GM12878 (cell line): Measurements from ENCODE around the gene SHISA9. TPM values are rescaled to one million over a fixed set of nuclear protein-coding genes. Genes with fewer than 3 reads are reported as not detected.

Experiments
- ATAC-seq: fragments of 200-7000 bp; cut with Tn5 transposase; 3 replicates; pipeline ENCODE4 v1.9.1; 2020; ENCODE audit warnings: mild to moderate bottlenecking, moderate library complexity
- BruUV-seq: library from RNA; stranded (reverse); fragments of 400-500 nt; replicated peaks from 2 replicates; lab custom pipeline; 2021; lab: Mats Ljungman, UMichigan
- CTCF ChIA-PET: fragments of 300-600 bp; sonication (Branson Sonifier 250); formaldehyde crosslinking; extraction: SDS; loops from one replicate; lab custom pipeline; 2021; ENCODE audit warnings: inconsistent platforms; lab: Yijun Ruan, JAX
- POLR2A ChIA-PET: fragments of 350-600 bp; formaldehyde crosslinking; extraction: SDS; loops from one replicate; lab custom pipeline; 2021; ENCODE audit warnings: inconsistent platforms; lab: Charles Lee
- RAD21 ChIA-PET: fragments of 300-600 bp; sonication (Branson Sonifier 250); formaldehyde crosslinking; loops from one replicate; lab custom pipeline; 2023; ENCODE audit warnings: antibody characterized with exemption; ENCODE audit not compliant: unreplicated experiment; lab: Charles Lee
- SMC1A ChIA-PET: fragments of 300-600 bp; sonication (Branson Sonifier 250); formaldehyde crosslinking; loops from one replicate; lab custom pipeline; 2023; ENCODE audit not compliant: unreplicated experiment, uncharacterized antibody; lab: Charles Lee
- DNase-seq: peaks from one replicate; pipeline ENCODE4 v3.0.0-alpha.2; 2011; ENCODE audit warnings: low read depth, low spot score
- FAIRE-seq: peaks from 3 replicates; lab custom pipeline; 2011; peaks lifted over from hg19 to GRCh38; lab: Jason Lieb, UNC
- H2AFZ ChIP-seq: 2 replicates; pipeline ENCODE4 v1.6.0; 2011; ENCODE audit warnings: low read depth, low read length, control low read depth; ENCODE audit not compliant: control insufficient read depth
- H3K27ac ChIP-seq: 2 replicates; pipeline ENCODE4 v1.5.1; 2011; ENCODE audit warnings: control low read depth; ENCODE audit not compliant: control insufficient read depth, insufficient read depth
- H3K27me3 ChIP-seq, 2 experiments: replicated peaks in 1 of 2; 2 replicates each; pipeline versions ENCODE4 v1.6.0 to v1.6.1; 2011; ENCODE audit warnings: low read length in 1 of 2; ENCODE audit not compliant: control insufficient read depth in 2 of 2, insufficient read depth in 2 of 2
- H3K36me3 ChIP-seq, 2 experiments: 2 replicates each; pipeline ENCODE4 v1.5.1; 2011; ENCODE audit warnings: low read length in 1 of 2; ENCODE audit not compliant: control insufficient read depth in 2 of 2, insufficient read depth in 2 of 2
- H3K4me1 ChIP-seq: 2 replicates; pipeline ENCODE4 v1.6.1; 2011; ENCODE audit warnings: mild to moderate bottlenecking, low read length, moderate library complexity, mixed read lengths; ENCODE audit not compliant: control insufficient read depth, insufficient read depth
- H3K4me2 ChIP-seq: 2 replicates; pipeline ENCODE4 v1.6.0; 2011; ENCODE audit warnings: control low read depth; ENCODE audit not compliant: control insufficient read depth, insufficient read depth
- H3K4me3 ChIP-seq: fragments of 200-600 bp; sonication (generic); 2 replicates; pipeline ENCODE4 v1.5.1; 2016
- H3K79me2 ChIP-seq: 2 replicates; pipeline ENCODE4 v1.6.0; 2011; ENCODE audit warnings: low read length; ENCODE audit not compliant: control insufficient read depth, insufficient read depth
- H3K9ac ChIP-seq: 2 replicates; pipeline ENCODE4 v1.8.0; 2011; ENCODE audit warnings: low read length, control low read depth, mixed read lengths; ENCODE audit not compliant: control insufficient read depth, insufficient read depth
- H3K9me3 ChIP-seq: replicated peaks from 3 replicates; pipeline ENCODE4 v1.5.1; 2011; ENCODE audit warnings: mild to moderate bottlenecking, low read length; ENCODE audit not compliant: control insufficient read depth, insufficient read depth
- H4K20me1 ChIP-seq: 2 replicates; pipeline ENCODE4 v1.6.0; 2011; ENCODE audit not compliant: control insufficient read depth, insufficient read depth
- ASH2L ChIP-seq: fragments of 300-600, 200-600 bp; sonication (generic); IDR thresholded peaks from 2 replicates; pipeline ENCODE4 v1.6.1; 2017; ENCODE audit warnings: low read depth, mild to moderate bottlenecking, borderline replicate concordance
- CBX3 ChIP-seq: fragments of 200-600 bp; sonication (generic); IDR thresholded peaks from 2 replicates; pipeline ENCODE4 v1.6.1; 2016; ENCODE audit warnings: low read depth, borderline replicate concordance
- POU2F2 ChIP-seq: IDR thresholded peaks from 3 replicates; pipeline ENCODE4 v1.6.1; 2011; ENCODE audit warnings: low read depth, mild to moderate bottlenecking, low read length, borderline replicate concordance
- STAT1 ChIP-seq: fragments of 450-650 bp; conservative IDR thresholded peaks from 2 replicates; pipeline ENCODE4 v1.6.1; 2014; ENCODE audit warnings: antibody characterized with exemption, mild to moderate bottlenecking
- USF1 ChIP-seq: IDR thresholded peaks from 2 replicates; pipeline ENCODE4 v1.6.1; 2011; ENCODE audit warnings: borderline replicate concordance, low read depth, mild to moderate bottlenecking, moderate library complexity, mixed read lengths, low read length; ENCODE audit not compliant: insufficient read depth; ENCODE audit errors: extremely low read length
- USF2 ChIP-seq: IDR thresholded peaks from 2 replicates; pipeline ENCODE4 v1.6.1; 2011; ENCODE audit warnings: low read depth, low read length, improper control_type of control experiment, borderline replicate concordance
- ZNF384 ChIP-seq: IDR thresholded peaks from 2 replicates; pipeline ENCODE4 v1.6.1; 2012; ENCODE audit warnings: low read depth, mild to moderate bottlenecking, low read length, improper control_type of control experiment, borderline replicate concordance
- ZNF622 ChIP-seq: fragments of 450-650 bp; IDR thresholded peaks from 2 replicates; pipeline ENCODE4 v1.6.1; 2017; ENCODE audit warnings: mild to moderate bottlenecking, inconsistent platforms
- WGBS: methylation state at CpG from one replicate; pipeline ENCODE4 v1.1.6; 2016; ENCODE audit warnings: low lambda C conversion rate; ENCODE audit not compliant: insufficient replicate concordance, insufficient coverage; ENCODE audit errors: missing lambda C conversion rate; 5-methylcytosine and 5-hydroxymethylcytosine counted together
- in situ Hi-C: fragments of 300-500 bp; cut with MboI; formaldehyde crosslinking; loops from 9 replicates; pipeline ENCODE4 v1.14.3; 2018; ENCODE audit warnings: mixed read lengths
- intact Hi-C: fragments of 100-400 bp; cut with micrococcal nuclease; formaldehyde crosslinking; loops from one replicate; pipeline ENCODE4 v1.14.2; 2022; ENCODE audit not compliant: unreplicated experiment
- polyA plus RNA-seq, 11 experiments: library from polyadenylated mRNA; depleted of rRNA in 4 of 11; unstranded in 6 of 11; stranded (reverse) in 5 of 11; fragments of >200 nt; fragmentation: Nextera tagmentation in 4 of 11; fragmentation: Illumina TruSeq in 1 of 11; extraction: Ambion mirVana in 4 of 11; extraction: Trizol in 1 of 11; gene quantifications; 1 replicate in 1 of 11; 2 replicates in 10 of 11; pipeline versions ENCODE4 v1.2.1 to v1.2.3, GENCODE V29; 2011 to 2016; ENCODE audit warnings: inconsistent platforms in 2 of 11, missing spikeins in 2 of 11, low read depth in 1 of 11
- total RNA-seq, 4 experiments: library from RNA; depleted of rRNA in 3 of 4; stranded (reverse); fragments of >200 nt in 3 of 4; fragmentation: Illumina TruSeq in 1 of 4; extraction: Trizol in 1 of 4; gene quantifications; 2 replicates each; pipeline versions ENCODE4 v1.2.1 to v1.2.3, GENCODE V29; 2013 to 2021

Gene SHISA9
- total and polyA plus RNA-seq, 10 of the 15 experiments (the other 5 are each of a cell fraction or from before 2014, with no cell fraction given): 0.03 to 25.5 (median 0.07) TPM

GRCh38 chr16:13157082-13157481, 255.7 kb downstream of the SHISA9 start:
- Histone ChIP-seq H4K20me1 (no peaks in the 10 kb centered on the region), H2AFZ (no peak overlapping the region), H3K36me3 (no peaks in the 10 kb centered on the region), H3K9me3 (no peaks in the 10 kb centered on the region), H3K9ac (no peak overlapping the region), H3K4me3 (no peak overlapping the region), H3K27ac (no peak overlapping the region), H3K4me2 (no peak overlapping the region), H3K27me3 (no peaks in the 10 kb centered on the region), H3K4me1 (no peaks in the 10 kb centered on the region), H3K79me2 (no peaks in the 10 kb centered on the region)
- BruUV-seq: no TSS peak
- SMC1A ChIA-PET: interaction anchor here (1.0 to 3.2 kb wide), 11 partner anchors 10 to 236 kb away, joined by 3 to 11 read pairs (median 4); no protein-coding TSS in a partner anchor
- DNase-seq (no peak), FAIRE-seq (no peak), ATAC-seq (no peak)
- POLR2A ChIA-PET: interaction anchor here (0.7 to 1.4 kb wide), 2 partner anchors 37 to 285 kb away, joined by 3 read pairs; no protein-coding TSS in a partner anchor
- WGBS: 69% methylated on average over 3 of the region's 3 CpGs
- CTCF ChIA-PET: interaction anchor here (2.0 kb wide), 1 partner anchor 297 kb away, joined by 5 read pairs; no protein-coding TSS in a partner anchor
- no peak for TF ChIP-seq CBX3
- TF ChIP-seq ASH2L: no peak
- TF ChIP-seq USF1: no peak
- no peak for TF ChIP-seq POU2F2
- RAD21 ChIA-PET: interaction anchor here (0.7 to 1.9 kb wide), 6 partner anchors 11 to 100 kb away, joined by 3 to 5 read pairs (median 4); no protein-coding TSS in a partner anchor
- intact Hi-C loops (no loop called here), in situ Hi-C loops (no loop called here)

GRCh38 chr16:13158427-13158826, 257.0 kb downstream of the SHISA9 start:
- no peak for DNase-seq
- H3K9me3 ChIP-seq: no peaks in the 10 kb centered on the region
- no peak overlapping the region for H2AFZ ChIP-seq
- no peak overlapping the region for H3K9ac ChIP-seq
- 67% methylated on average over 3 of the region's 3 CpGs for WGBS
- ChIA-PET POLR2A (interaction anchor here (0.6 kb wide), 2 partner anchors 32 to 67 kb away, joined by 3 to 15 read pairs; no protein-coding TSS in a partner anchor), SMC1A (interaction anchor here (1.6 to 3.2 kb wide), 6 partner anchors 9 to 102 kb away, joined by 4 to 11 read pairs (median 9); no protein-coding TSS in a partner anchor), CTCF (interaction anchor here (2.0 kb wide), 1 partner anchor 295 kb away, joined by 5 read pairs; no protein-coding TSS in a partner anchor), RAD21 (interaction anchor here (0.7 to 1.9 kb wide), 5 partner anchors 16 to 233 kb away, joined by 3 to 5 read pairs (median 3); no protein-coding TSS in a partner anchor)
- in situ Hi-C loops: no loop called here
- H3K27me3 ChIP-seq: no peaks in the 10 kb centered on the region
- H3K27ac ChIP-seq: no peak overlapping the region
- ATAC-seq: no peak
- H3K4me3 ChIP-seq: no peak overlapping the region
- H3K36me3 ChIP-seq: no peaks in the 10 kb centered on the region
- H3K4me2 ChIP-seq: no peak overlapping the region
- no peak for TF ChIP-seq ZNF622
- TF ChIP-seq STAT1: no peak
- no peak for TF ChIP-seq USF2
- TF ChIP-seq ZNF384: no peak
- no peak for FAIRE-seq
- H4K20me1 ChIP-seq: no peaks in the 10 kb centered on the region
- no peaks in the 10 kb centered on the region for H3K79me2 ChIP-seq
- no TSS peak for BruUV-seq
- H3K4me1 ChIP-seq: no peaks in the 10 kb centered on the region
- intact Hi-C loops: no loop called here
